GM21367 (cell line): Measurements from ENCODE around the gene OR5B21.

ENCODE experiments used
- ATAC-seq: cut with Tn5 transposase; IDR thresholded peaks from one replicate; pipeline ENCODE4 v1.9.1; 2021; ENCODE audit not compliant: unreplicated experiment

The OR5B21 gene

DNA sequence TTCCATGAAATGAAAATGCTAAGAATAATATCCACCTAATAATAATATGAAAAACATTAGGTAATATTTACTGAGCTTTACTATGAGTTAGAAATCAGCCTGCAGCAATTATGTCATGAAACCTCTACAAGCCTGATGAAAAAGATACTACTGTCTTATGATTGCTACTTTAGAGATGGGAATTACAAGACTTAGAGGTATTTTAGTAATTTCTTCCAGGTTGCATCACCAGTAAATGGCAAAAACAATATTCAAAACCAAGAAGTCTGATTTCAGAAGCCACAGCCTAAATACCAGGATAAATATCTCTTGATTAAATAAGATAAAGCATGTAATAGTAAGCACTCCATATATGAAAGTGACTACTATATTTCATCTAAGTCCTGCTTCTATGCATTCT lies 13.8 kb downstream of the OR5B21 start:
- ATAC-seq = no peak

DNA sequence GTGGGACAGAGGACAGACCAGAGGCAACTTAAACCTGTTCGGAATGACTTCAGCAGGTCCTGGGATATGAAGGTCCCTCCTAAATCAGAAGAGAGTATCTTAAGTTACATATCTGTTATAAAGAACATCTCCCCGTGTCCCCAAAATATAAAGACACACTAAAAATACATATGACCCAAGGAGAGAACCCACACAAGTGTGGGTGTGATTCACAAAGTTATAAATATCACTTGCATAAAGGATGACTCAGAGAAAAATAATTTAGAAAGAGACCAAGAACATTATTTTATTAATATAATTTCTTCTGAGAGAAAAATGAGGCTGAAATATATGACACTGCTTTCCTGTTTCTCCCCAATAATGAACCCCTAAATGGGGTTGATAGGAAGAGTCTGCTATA lies 14.2 kb downstream of the OR5B21 start:
- no peak for ATAC-seq

DNA sequence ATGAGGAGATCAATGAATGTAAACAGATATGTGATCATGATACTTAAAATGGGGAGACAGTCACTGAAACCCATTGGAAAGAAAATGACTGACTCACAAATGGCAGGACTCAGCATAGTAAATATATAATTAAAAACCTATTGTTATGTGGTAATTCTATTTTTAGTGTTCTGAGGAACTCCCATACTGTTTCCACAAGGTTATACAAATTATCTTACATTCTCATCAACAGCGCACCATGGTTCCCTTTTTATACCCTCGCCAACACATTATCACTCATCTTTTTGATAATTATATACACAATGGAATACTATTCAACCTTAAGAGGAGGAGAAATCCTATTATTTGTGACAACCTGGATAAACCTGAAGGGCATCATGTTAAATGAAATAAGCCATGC lies 17.1 kb downstream of the OR5B21 start:
- ATAC-seq = no peak

DNA sequence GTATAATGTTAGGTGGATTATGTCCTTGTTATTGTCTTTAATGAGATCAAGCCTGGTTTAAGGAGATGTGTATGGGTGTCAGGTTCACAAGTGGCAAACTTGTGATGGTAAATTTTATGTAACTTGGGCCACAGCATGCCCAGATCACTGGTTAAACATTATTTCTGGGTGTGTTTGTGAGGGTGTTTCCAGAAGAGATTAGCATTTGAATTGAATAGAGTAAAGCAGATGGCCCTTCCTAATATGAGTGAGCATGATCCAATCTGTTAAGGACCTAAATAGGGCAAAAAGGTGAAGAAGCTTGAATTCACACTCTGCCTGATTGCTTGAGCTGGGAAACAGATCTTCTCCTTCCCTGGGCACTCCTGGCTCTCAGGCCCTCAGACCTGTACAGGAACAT lies 20.7 kb downstream of the OR5B21 start:
- no peak for ATAC-seq

GRCh38 chr11:58485961-58486360 lies 21.9 kb downstream of the OR5B21 start:
- ATAC-seq = no peak

GRCh38 chr11:58471892-58472291 lies 36.0 kb downstream of the OR5B21 start:
- no peak for ATAC-seq

- no peak for ATAC-seq
These were observed 41.6 kb downstream of the OR5B21 start for GRCh38 chr11:58466293-58466692.

GRCh38 chr11:58465690-58466089 lies 42.2 kb downstream of the OR5B21 start:
- ATAC-seq = no peak
